HG02610 (cell line): ENCODE measurements around the gene NRF1.

ENCODE experiments used
- ATAC-seq: cut with Tn5 transposase; IDR thresholded peaks from one replicate; pipeline ENCODE4 v1.9.1; 2021; ENCODE audit warnings: mild to moderate bottlenecking, moderate library complexity; ENCODE audit not compliant: unreplicated experiment

The NRF1 gene

GRCh38 chr7:129724796-129725195 is 113.3 kb downstream of the NRF1 start:
- no peak for ATAC-seq

GRCh38 chr7:129728875-129729467 is 117.5 kb downstream of the NRF1 start:
- no peak for ATAC-seq

- ATAC-seq, result no peak
Observed at GRCh38 chr7:129729511-129729910, 118.0 kb downstream of the NRF1 start.

- no peak for ATAC-seq
Observed at GRCh38 chr7:129730159-129730558, 118.6 kb downstream of the NRF1 start.

- no peak for ATAC-seq
Observed at GRCh38 chr7:129734400-129734799, 122.9 kb downstream of the NRF1 start.

GRCh38 chr7:129739427-129739826 is 127.9 kb downstream of the NRF1 start:
- ATAC-seq, result no peak

GRCh38 chr7:129740574-129741410 is 129.3 kb downstream of the NRF1 start:
- ATAC-seq, result no peak

GRCh38 chr7:129741743-129742213 is 130.3 kb downstream of the NRF1 start:
- no peak for ATAC-seq

GRCh38 chr7:129742256-129742655 is 130.7 kb downstream of the NRF1 start:
- no peak for ATAC-seq

GRCh38 chr7:129746857-129747529 is 135.5 kb downstream of the NRF1 start:
- ATAC-seq, result no peak

GRCh38 chr7:129748356-129749109 is 137.0 kb downstream of the NRF1 start:
- no peak for ATAC-seq

GRCh38 chr7:129750091-129750490 is 138.6 kb downstream of the NRF1 start:
- ATAC-seq, result no peak

- ATAC-seq, result no peak
Observed at GRCh38 chr7:129750501-129750900, 139.0 kb downstream of the NRF1 start.

GRCh38 chr7:129751916-129752315 is 140.4 kb downstream of the NRF1 start:
- ATAC-seq, result no peak

- ATAC-seq, result no peak
Observed at GRCh38 chr7:129752760-129753159, 141.2 kb downstream of the NRF1 start.

GRCh38 chr7:129754406-129754805 is 142.9 kb downstream of the NRF1 start:
- no peak for ATAC-seq

- no peak for ATAC-seq
Observed at GRCh38 chr7:129757991-129758390, 146.5 kb downstream of the NRF1 start.

- no peak for ATAC-seq
Observed at GRCh38 chr7:129762387-129762969, 151.0 kb downstream of the NRF1 start.

GRCh38 chr7:129764247-129765084 is 152.9 kb downstream of the NRF1 start:
- no peak for ATAC-seq

GRCh38 chr7:129765352-129765751 is 153.8 kb downstream of the NRF1 start:
- ATAC-seq, result no peak
